ENCODE measurements around the gene RNF212B. TPM values are rescaled to one million over a fixed set of nuclear protein-coding genes. Genes with fewer than 3 reads are reported as not detected.

The RNF212B gene
- total and polyA plus RNA-seq, 2 donors (not counting 1 experiment from before 2014, with no cell fraction given), result not detected

DNA sequence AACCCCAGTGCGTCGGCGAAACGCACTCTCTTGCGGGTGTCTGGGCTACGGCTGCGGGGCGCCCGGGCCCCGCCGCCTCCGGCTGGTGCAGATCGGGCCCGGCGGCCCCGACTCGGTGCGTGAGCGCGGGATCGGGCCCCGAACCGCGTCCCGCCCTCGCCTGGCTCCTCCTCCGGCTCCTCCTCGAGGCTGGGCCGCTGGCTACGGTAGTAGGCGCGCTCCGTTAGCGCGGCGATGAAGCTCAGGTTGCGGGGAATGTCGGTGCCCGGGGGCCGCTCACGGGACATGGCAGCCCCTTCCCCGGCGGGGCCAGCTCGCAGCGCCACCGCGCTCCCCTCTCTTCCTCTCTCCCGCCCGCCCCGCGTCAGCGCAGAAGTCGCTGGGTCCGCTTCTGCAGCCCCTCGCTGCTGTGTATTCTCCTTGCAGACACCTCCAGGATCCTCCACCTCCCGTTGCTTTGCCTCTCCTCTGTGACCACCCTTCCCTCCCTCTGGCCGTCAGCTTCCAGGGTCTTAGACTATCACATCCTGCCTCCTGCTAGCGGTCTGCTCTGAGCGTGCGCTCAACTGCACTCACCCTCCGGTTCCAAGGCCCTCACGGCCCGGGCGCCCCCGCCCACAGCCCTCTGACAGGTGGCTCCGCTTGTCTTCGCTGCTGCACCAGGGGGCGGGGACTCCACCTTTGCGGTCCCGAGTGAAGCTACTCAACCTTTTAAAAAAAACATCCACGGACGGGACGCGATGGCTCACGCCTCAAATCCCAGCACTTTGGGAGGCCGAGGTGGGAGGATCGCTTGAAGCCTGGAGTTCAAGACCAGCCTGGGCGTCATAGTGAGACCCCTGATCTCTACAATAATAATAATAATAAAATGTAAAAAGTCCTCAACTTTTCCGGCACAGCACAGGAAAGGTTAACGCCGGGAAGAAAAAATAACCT lies 64.8 kb downstream of the RNF212B start, which contains the start of gene PPP1R3E:
Gene PPP1R3E, minus strand, starts transcription at position 570 of the 936 bp plus-strand sequence. Its CDS starts 283 bp downstream, at position 287.
- H3K27ac ChIP-seq (ENCODE audit: insufficient read depth, low read length), result peak within 1 kb of the TSS; percentile 85
- TF ChIP-seq, protein P1, sequence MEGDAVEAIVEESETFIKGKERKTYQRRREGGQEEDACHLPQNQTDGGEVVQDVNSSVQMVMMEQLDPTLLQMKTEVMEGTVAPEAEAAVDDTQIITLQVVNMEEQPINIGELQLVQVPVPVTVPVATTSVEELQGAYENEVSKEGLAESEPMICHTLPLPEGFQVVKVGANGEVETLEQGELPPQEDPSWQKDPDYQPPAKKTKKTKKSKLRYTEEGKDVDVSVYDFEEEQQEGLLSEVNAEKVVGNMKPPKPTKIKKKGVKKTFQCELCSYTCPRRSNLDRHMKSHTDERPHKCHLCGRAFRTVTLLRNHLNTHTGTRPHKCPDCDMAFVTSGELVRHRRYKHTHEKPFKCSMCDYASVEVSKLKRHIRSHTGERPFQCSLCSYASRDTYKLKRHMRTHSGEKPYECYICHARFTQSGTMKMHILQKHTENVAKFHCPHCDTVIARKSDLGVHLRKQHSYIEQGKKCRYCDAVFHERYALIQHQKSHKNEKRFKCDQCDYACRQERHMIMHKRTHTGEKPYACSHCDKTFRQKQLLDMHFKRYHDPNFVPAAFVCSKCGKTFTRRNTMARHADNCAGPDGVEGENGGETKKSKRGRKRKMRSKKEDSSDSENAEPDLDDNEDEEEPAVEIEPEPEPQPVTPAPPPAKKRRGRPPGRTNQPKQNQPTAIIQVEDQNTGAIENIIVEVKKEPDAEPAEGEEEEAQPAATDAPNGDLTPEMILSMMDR (conservative IDR thresholded peaks at IDR 0.05 in 1 of 2, IDR thresholded peaks at IDR 0.05 in 1 of 2; ENCODE audit: low read depth in 1 of 2, low read length in 2 of 2), result no peak
- TF ChIP-seq EZH2 (IDR thresholded peaks at IDR 0.05; ENCODE audit: low read length, missing control alignments), result no peak
- H4K20me1 ChIP-seq (ENCODE audit: control insufficient read depth, extremely low read depth, insufficient read depth, low read length), result no peaks in the 10 kb centered on the region
- peak within 1 kb of the TSS; percentile 84 for H3K9ac ChIP-seq (ENCODE audit: insufficient read depth, low read length)
- H3K27me3 ChIP-seq (ENCODE audit: control insufficient read depth, insufficient read depth, low read length), result no peaks in the 10 kb centered on the region
- peaks cover 13% of the 10 kb centered on the region for H3K4me1 ChIP-seq (ENCODE audit: control insufficient read depth, extremely low read depth, insufficient read depth, low read length)
- no peaks in the 10 kb centered on the region for H3K9me3 ChIP-seq (ENCODE audit: control insufficient read depth, insufficient read depth, low read depth, low read length)
- peak within 1 kb of the TSS; percentile 64 to 72 (median 68) for H3K4me3 ChIP-seq (replicated peaks in 1 of 4; ENCODE audit: control extremely low read depth in 1 of 4, insufficient read depth in 1 of 4, low read depth in 3 of 4, low read length in 4 of 4)
- peak within 1 kb of the TSS; percentile 93 for H3K4me2 ChIP-seq (ENCODE audit: extremely low read depth, insufficient read depth, low read length)
- H3K79me2 ChIP-seq (ENCODE audit: control insufficient read depth, insufficient read depth, low read length), result peaks cover 10% of the 10 kb centered on the region
- peak; percentile 46 to 52 for DNase-seq (ENCODE audit: low read depth in 2 of 2)
- H3K36me3 ChIP-seq (ENCODE audit: control insufficient read depth, insufficient read depth, low read length), result no peaks in the 10 kb centered on the region
- H2AFZ ChIP-seq (ENCODE audit: low read length), result peak within 1 kb of the TSS; percentile 91

DNA sequence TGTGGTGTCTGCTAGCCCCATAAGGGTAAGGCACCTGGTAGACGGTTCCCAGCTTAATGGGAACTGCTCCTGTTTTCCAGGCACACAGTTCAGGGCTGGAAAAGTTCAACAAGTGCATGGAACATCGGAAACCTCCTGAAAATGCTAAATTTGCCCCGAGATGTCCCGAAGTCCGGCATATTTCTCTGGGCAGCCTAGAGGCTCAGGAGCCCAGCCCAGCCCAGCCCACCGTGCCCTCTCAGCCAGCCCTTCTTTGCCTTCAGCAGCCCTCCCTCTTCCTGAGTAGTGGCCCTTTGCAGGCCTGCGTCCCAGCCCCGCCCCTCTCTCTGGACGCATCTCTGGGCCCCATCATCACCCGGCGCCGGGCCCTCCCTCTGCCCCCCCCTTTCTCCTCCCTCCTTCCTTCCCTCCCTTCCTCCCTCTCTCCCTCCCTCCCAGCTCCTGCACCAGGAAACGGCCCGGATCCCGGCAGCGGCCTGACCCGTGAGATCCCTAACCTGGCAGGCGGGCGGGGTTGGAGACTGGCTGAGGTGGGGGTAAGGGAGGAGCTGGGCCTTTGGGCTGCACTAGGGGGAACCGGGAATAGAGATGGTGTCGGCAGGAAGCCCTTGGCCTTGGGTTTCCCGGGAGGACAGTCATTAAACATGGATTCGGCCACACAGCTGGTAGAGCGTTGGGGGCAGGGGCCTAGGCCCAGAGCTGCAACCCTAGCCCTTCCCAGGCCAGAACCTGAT lies 68.8 kb downstream of the RNF212B start, which contains the start of gene BCL2L2:
Gene BCL2L2, plus strand, starts transcription at position 422 of the 734 bp plus-strand sequence. CDS start 935 bp downstream, outside the sequence.
- Histone ChIP-seq H3K4me1 (ENCODE audit: control insufficient read depth, extremely low read depth, insufficient read depth, low read length) (peaks cover 10% of the 10 kb centered on the region), H3K27me3 (ENCODE audit: control insufficient read depth, insufficient read depth, low read length) (no peaks in the 10 kb centered on the region), H3K79me2 (ENCODE audit: control insufficient read depth, insufficient read depth, low read length) (peaks cover 42% of the 10 kb centered on the region), H3K4me2 (ENCODE audit: extremely low read depth, insufficient read depth, low read length) (peak within 1 kb of the TSS; percentile 89), H3K9me3 (ENCODE audit: control insufficient read depth, insufficient read depth, low read depth, low read length) (no peaks in the 10 kb centered on the region), H3K36me3 (ENCODE audit: control insufficient read depth, insufficient read depth, low read length) (peaks cover 13% of the 10 kb centered on the region), H3K27ac (ENCODE audit: insufficient read depth, low read length) (peak within 1 kb of the TSS; percentile 74), H4K20me1 (ENCODE audit: control insufficient read depth, extremely low read depth, insufficient read depth, low read length) (no peaks in the 10 kb centered on the region), H3K4me3 (replicated peaks in 1 of 4; ENCODE audit: control extremely low read depth in 1 of 4, insufficient read depth in 1 of 4, low read depth in 3 of 4, low read length in 4 of 4) (peak within 1 kb of the TSS; percentile 60 to 94 (median 76)), H3K9ac (ENCODE audit: insufficient read depth, low read length) (peak within 1 kb of the TSS; percentile 68), H2AFZ (ENCODE audit: low read length) (peak within 1 kb of the TSS; percentile 5)
- TF ChIP-seq EZH2 (IDR thresholded peaks at IDR 0.05; ENCODE audit: low read length, missing control alignments), result no peak
- TF ChIP-seq, protein P1 (conservative IDR thresholded peaks at IDR 0.05 in 1 of 2, IDR thresholded peaks at IDR 0.05 in 1 of 2; ENCODE audit: low read depth in 1 of 2, low read length in 2 of 2), result no peak
- DNase-seq (ENCODE audit: low read depth in 2 of 2), result peak; percentile 89 to 90

DNA sequence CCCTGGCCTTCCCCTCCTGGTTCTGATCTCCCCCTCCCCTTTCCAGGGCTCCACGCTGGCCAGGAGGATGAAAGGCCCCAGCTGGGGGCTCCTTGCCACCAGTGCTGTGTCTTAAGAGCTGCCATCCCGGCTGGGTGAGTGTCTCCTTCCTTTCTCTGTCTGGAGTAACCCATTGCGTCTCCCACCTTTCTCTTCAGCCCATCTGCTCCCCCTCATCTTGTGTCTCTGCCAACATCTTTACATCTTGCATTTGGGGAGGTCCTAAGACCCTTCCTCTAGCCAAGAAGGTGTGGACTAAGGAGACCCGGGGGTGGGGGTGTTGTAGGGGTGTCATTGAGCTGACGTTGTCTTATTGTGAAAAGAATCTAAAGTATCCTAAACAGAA lies 69.4 kb downstream of the RNF212B start:
- TF ChIP-seq, protein P1 (conservative IDR thresholded peaks at IDR 0.05 in 1 of 2, IDR thresholded peaks at IDR 0.05 in 1 of 2; ENCODE audit: low read depth in 1 of 2, low read length in 2 of 2), result no peak
- no peak for TF ChIP-seq EZH2 (IDR thresholded peaks at IDR 0.05; ENCODE audit: low read length, missing control alignments)
- Histone ChIP-seq H3K4me2 (ENCODE audit: extremely low read depth, insufficient read depth, low read length) (peak overlapping the region; percentile 89), H3K9me3 (ENCODE audit: control insufficient read depth, insufficient read depth, low read depth, low read length) (no peaks in the 10 kb centered on the region), H2AFZ (ENCODE audit: low read length) (no peak overlapping the region), H4K20me1 (ENCODE audit: control insufficient read depth, extremely low read depth, insufficient read depth, low read length) (no peaks in the 10 kb centered on the region), H3K36me3 (ENCODE audit: control insufficient read depth, insufficient read depth, low read length) (peaks cover 13% of the 10 kb centered on the region), H3K27ac (ENCODE audit: insufficient read depth, low read length) (peak overlapping the region; percentile 74), H3K4me1 (ENCODE audit: control insufficient read depth, extremely low read depth, insufficient read depth, low read length) (peaks cover 9% of the 10 kb centered on the region), H3K79me2 (ENCODE audit: control insufficient read depth, insufficient read depth, low read length) (peaks cover 42% of the 10 kb centered on the region), H3K27me3 (ENCODE audit: control insufficient read depth, insufficient read depth, low read length) (no peaks in the 10 kb centered on the region), H3K4me3 (replicated peaks in 1 of 4; ENCODE audit: control extremely low read depth in 1 of 4, insufficient read depth in 1 of 4, low read depth in 3 of 4, low read length in 4 of 4) (peak overlapping the region; percentile 60 to 94 (median 76)), H3K9ac (ENCODE audit: insufficient read depth, low read length) (peak overlapping the region; percentile 68)
- DNase-seq (ENCODE audit: low read depth in 2 of 2), result no peak

Data from fibroblast of lung (primary cell).